Nephron (organoid): Measurements from ENCODE around the gene CSNK1A1.

ENCODE experiments used
- H3K27ac Mint-ChIP-seq, 3 experiments: 2 replicates each; pipeline ENCODE4 v1.8.0; 2020; ENCODE audit warnings: mixed read lengths in 3 of 3, mild to moderate bottlenecking in 2 of 3, moderate library complexity in 1 of 3
- H3K27me3 Mint-ChIP-seq: 2 replicates; pipeline ENCODE4 v1.8.0; 2021; ENCODE audit warnings: low read depth, mild to moderate bottlenecking, moderate library complexity, mixed read lengths
- H3K36me3 Mint-ChIP-seq: 2 replicates; pipeline ENCODE4 v1.8.0; 2020; ENCODE audit warnings: low read depth, mixed read lengths
- H3K4me1 Mint-ChIP-seq: 2 replicates; pipeline ENCODE4 v1.8.0; 2020; ENCODE audit warnings: mixed read lengths
- H3K4me3 Mint-ChIP-seq, 3 experiments: 2 replicates each; pipeline ENCODE4 v1.8.0; 2020; ENCODE audit warnings: mild to moderate bottlenecking in 3 of 3, mixed read lengths in 3 of 3, moderate library complexity in 2 of 3
- H3K9me3 Mint-ChIP-seq: 2 replicates; pipeline ENCODE4 v1.8.0; 2020; ENCODE audit warnings: mixed read lengths
- CTCF ChIP-seq, 3 experiments: fragments of 200-600 bp; sonication (generic); IDR thresholded peaks; one replicate each; pipeline ENCODE4 v1.5.0; 2021; ENCODE audit warnings: antibody characterized with exemption in 3 of 3; ENCODE audit not compliant: unreplicated experiment in 3 of 3

CSNK1A1 gene

GRCh38 chr5:149552038-149552494, 827 bp upstream of the CSNK1A1 start:
- Mint-ChIP-seq H3K4me3 (peak overlapping the region; percentile 96 to 100 (median 98)), H3K9me3 (no peaks in the 10 kb centered on the region), H3K4me1 (peaks cover 21% of the 10 kb centered on the region), H3K36me3 (peaks cover 25% of the 10 kb centered on the region), H3K27me3 (peaks cover 3% of the 10 kb centered on the region), H3K27ac (peak overlapping the region; percentile 96 to 100 (median 98))
- peak in 2 of 3 experiments; percentile 6 to 11 for TF ChIP-seq CTCF (IDR thresholded peaks at IDR 0.05; ENCODE audit: unreplicated experiment in 3 of 3)

GRCh38 chr5:149550594-149551226, 529 bp downstream of the CSNK1A1 start:
- peak overlapping the region; percentile 96 to 100 (median 98) for H3K27ac Mint-ChIP-seq
- TF ChIP-seq CTCF (IDR thresholded peaks at IDR 0.05; ENCODE audit: unreplicated experiment in 3 of 3): no peak
- peaks cover 38% of the 10 kb centered on the region for H3K36me3 Mint-ChIP-seq
- H3K27me3 Mint-ChIP-seq: peaks cover 3% of the 10 kb centered on the region
- no peaks in the 10 kb centered on the region for H3K9me3 Mint-ChIP-seq
- H3K4me1 Mint-ChIP-seq: peaks cover 34% of the 10 kb centered on the region
- H3K4me3 Mint-ChIP-seq: peak overlapping the region; percentile 96 to 100 (median 98)

- peaks cover 3% of the 10 kb centered on the region for H3K27me3 Mint-ChIP-seq
- TF ChIP-seq CTCF (IDR thresholded peaks at IDR 0.05; ENCODE audit: unreplicated experiment in 3 of 3): no peak
- H3K4me3 Mint-ChIP-seq: peak overlapping the region; percentile 96 to 100 (median 98)
These were observed 1.0 kb downstream of the CSNK1A1 start for GRCh38 chr5:149550268-149550583.

GRCh38 chr5:149549461-149550267, 1.6 kb downstream of the CSNK1A1 start:
- no peak for TF ChIP-seq CTCF (IDR thresholded peaks at IDR 0.05; ENCODE audit: unreplicated experiment in 3 of 3)
- peaks cover 47% of the 10 kb centered on the region for H3K36me3 Mint-ChIP-seq
- H3K4me1 Mint-ChIP-seq: peaks cover 38% of the 10 kb centered on the region
- H3K27me3 Mint-ChIP-seq: peaks cover 3% of the 10 kb centered on the region
- H3K27ac Mint-ChIP-seq: peak overlapping the region; percentile 96 to 100 (median 98)
- peak overlapping the region; percentile 96 to 100 (median 98) for H3K4me3 Mint-ChIP-seq
- H3K9me3 Mint-ChIP-seq: no peaks in the 10 kb centered on the region

More at GRCh38 chr5:149550268-149550583, 1.0 kb downstream of the CSNK1A1 start:
- Mint-ChIP-seq H3K27ac (peak overlapping the region; percentile 96 to 100 (median 98)), H3K4me1 (peaks cover 38% of the 10 kb centered on the region), H3K9me3 (no peaks in the 10 kb centered on the region), H3K36me3 (peaks cover 43% of the 10 kb centered on the region)

- Mint-ChIP-seq H3K27me3 (peaks cover 3% of the 10 kb centered on the region), H3K27ac (peak overlapping the region; percentile 29 to 57 (median 47)), H3K9me3 (no peaks in the 10 kb centered on the region), H3K4me3 (peak overlapping the region; percentile 59 to 65 (median 62)), H3K36me3 (peaks cover 60% of the 10 kb centered on the region), H3K4me1 (peaks cover 53% of the 10 kb centered on the region)
- TF ChIP-seq CTCF (IDR thresholded peaks at IDR 0.05; ENCODE audit: unreplicated experiment in 3 of 3): no peak
These were observed 4.3 kb downstream of the CSNK1A1 start for GRCh38 chr5:149546974-149547373.
